Ishikawa (cell line): ENCODE data around the gene DIP2B.

ENCODE experiments used
- CEBPB ChIP-seq: IDR thresholded peaks from 2 replicates; pipeline ENCODE4 v1.6.1; 2012
- CREB1 ChIP-seq: IDR thresholded peaks from 2 replicates; pipeline ENCODE4 v1.6.1; 2012; ENCODE audit warnings: low read depth
- EGR1 ChIP-seq: IDR thresholded peaks from 2 replicates; pipeline ENCODE4 v1.6.1; 2012
- EP300 ChIP-seq: IDR thresholded peaks from 2 replicates; pipeline ENCODE4 v1.6.1; 2012; ENCODE audit warnings: borderline replicate concordance
- FOXM1 ChIP-seq: IDR thresholded peaks from 2 replicates; pipeline ENCODE4 v1.6.1; 2012; ENCODE audit warnings: low read depth, borderline replicate concordance
- MAX ChIP-seq: IDR thresholded peaks from 2 replicates; pipeline ENCODE4 v1.6.1; 2012
- NFIC ChIP-seq: IDR thresholded peaks from 2 replicates; pipeline ENCODE4 v1.6.1; 2012
- RAD21 ChIP-seq: IDR thresholded peaks from 2 replicates; pipeline ENCODE4 v1.6.1; 2012; ENCODE audit warnings: low read depth
- TAF1 ChIP-seq: IDR thresholded peaks from 2 replicates; pipeline ENCODE4 v1.6.1; 2012; ENCODE audit warnings: low read depth, mild to moderate bottlenecking
- TCF12 ChIP-seq: IDR thresholded peaks from 2 replicates; pipeline ENCODE4 v1.6.1; 2012; ENCODE audit warnings: low read depth
- TEAD4 ChIP-seq: IDR thresholded peaks from 2 replicates; pipeline ENCODE4 v1.6.1; 2012
- YY1 ChIP-seq: IDR thresholded peaks from 2 replicates; pipeline ENCODE4 v1.6.1; 2012; ENCODE audit warnings: low read depth
- ZBTB7A ChIP-seq: IDR thresholded peaks from 2 replicates; pipeline ENCODE4 v1.6.1; 2012; ENCODE audit warnings: low read depth
- TF ChIP-seq, protein P1 (sequence below): IDR thresholded peaks from 2 replicates; pipeline ENCODE4 v1.6.1; 2012
- TF ChIP-seq, protein P2 (sequence below): IDR thresholded peaks from 2 replicates; pipeline ENCODE4 v1.6.1; 2012; ENCODE audit warnings: low read depth, mild to moderate bottlenecking

DIP2B gene

GRCh38 chr12:50639721-50640120, 134.9 kb downstream of the DIP2B start:
- no peak for TF ChIP-seq RAD21
- no peak for TF ChIP-seq TCF12
- TF ChIP-seq, protein P1, sequence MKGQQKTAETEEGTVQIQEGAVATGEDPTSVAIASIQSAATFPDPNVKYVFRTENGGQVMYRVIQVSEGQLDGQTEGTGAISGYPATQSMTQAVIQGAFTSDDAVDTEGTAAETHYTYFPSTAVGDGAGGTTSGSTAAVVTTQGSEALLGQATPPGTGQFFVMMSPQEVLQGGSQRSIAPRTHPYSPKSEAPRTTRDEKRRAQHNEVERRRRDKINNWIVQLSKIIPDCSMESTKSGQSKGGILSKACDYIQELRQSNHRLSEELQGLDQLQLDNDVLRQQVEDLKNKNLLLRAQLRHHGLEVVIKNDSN, result no peak
- TF ChIP-seq, protein P2, sequence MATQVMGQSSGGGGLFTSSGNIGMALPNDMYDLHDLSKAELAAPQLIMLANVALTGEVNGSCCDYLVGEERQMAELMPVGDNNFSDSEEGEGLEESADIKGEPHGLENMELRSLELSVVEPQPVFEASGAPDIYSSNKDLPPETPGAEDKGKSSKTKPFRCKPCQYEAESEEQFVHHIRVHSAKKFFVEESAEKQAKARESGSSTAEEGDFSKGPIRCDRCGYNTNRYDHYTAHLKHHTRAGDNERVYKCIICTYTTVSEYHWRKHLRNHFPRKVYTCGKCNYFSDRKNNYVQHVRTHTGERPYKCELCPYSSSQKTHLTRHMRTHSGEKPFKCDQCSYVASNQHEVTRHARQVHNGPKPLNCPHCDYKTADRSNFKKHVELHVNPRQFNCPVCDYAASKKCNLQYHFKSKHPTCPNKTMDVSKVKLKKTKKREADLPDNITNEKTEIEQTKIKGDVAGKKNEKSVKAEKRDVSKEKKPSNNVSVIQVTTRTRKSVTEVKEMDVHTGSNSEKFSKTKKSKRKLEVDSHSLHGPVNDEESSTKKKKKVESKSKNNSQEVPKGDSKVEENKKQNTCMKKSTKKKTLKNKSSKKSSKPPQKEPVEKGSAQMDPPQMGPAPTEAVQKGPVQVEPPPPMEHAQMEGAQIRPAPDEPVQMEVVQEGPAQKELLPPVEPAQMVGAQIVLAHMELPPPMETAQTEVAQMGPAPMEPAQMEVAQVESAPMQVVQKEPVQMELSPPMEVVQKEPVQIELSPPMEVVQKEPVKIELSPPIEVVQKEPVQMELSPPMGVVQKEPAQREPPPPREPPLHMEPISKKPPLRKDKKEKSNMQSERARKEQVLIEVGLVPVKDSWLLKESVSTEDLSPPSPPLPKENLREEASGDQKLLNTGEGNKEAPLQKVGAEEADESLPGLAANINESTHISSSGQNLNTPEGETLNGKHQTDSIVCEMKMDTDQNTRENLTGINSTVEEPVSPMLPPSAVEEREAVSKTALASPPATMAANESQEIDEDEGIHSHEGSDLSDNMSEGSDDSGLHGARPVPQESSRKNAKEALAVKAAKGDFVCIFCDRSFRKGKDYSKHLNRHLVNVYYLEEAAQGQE, result no peak
- TF ChIP-seq YY1, result no peak
- TF ChIP-seq EGR1, result no peak
- TF ChIP-seq ZBTB7A, result no peak
- TF ChIP-seq NFIC, result no peak
- TF ChIP-seq CREB1, result no peak

GRCh38 chr12:50640321-50640939, 135.6 kb downstream of the DIP2B start:
- TF ChIP-seq, protein P1, result no peak
- TF ChIP-seq CREB1, result no peak
- no peak for TF ChIP-seq MAX
- TF ChIP-seq FOXM1, result no peak
- TF ChIP-seq EGR1, result no peak
- no peak for TF ChIP-seq ZBTB7A
- TF ChIP-seq TCF12, result no peak
- TF ChIP-seq, protein P2, result no peak
- TF ChIP-seq YY1, result no peak
- TF ChIP-seq TAF1, result no peak
- TF ChIP-seq RAD21, result no peak
- no peak for TF ChIP-seq TEAD4
- no peak for TF ChIP-seq CEBPB
- TF ChIP-seq NFIC, result no peak
- TF ChIP-seq EP300, result no peak

DNA sequence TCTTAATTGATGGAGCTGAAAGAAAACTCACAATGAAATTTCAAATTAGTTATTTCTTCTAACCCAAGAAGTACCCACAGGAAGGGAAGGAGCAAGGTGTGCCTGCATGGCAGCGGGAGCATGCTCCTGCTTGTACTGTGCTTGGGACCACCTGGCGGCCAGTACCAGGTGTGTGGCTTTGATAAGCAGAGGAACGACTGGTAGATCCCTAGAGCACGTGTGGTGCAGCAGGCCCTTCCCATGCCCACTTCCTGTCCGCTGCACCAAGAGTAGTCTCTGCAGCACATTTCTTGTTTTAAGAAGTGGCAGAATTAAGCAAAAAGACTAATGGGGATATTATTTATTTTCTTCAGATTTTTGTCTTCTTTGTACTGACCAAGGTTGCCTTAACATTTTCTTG, 136.8 kb downstream of the DIP2B start:
- TF ChIP-seq RAD21 (no peak), ZBTB7A (no peak), TEAD4 (no peak), EP300 (no peak), YY1 (no peak), EGR1 (no peak), TAF1 (no peak), TCF12 (no peak), FOXM1 (no peak), MAX (no peak), NFIC (no peak), CEBPB (no peak), CREB1 (no peak)
- TF ChIP-seq, protein P1, result no peak
- TF ChIP-seq, protein P2, result no peak

DNA sequence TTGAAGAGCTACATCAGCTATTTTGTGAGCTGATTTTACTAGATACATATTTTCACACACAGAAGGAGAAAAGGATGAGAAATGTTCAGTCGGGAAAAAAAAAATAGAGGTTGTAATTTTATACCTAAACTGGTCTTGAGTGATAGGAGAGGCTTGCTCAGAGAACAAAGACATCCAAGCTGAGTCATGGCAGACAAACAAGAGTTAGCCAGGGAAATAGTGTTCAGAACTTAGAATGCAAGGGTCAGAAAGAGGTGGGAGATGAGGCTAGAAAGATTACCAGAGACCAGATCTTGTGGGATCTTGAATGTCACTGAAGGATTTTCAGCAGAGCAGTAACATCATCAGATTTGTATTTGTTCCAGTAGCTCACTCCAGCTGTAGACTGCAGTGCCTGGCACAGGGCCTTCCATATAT, 137.3 kb downstream of the DIP2B start:
- no peak for TF ChIP-seq CREB1
- TF ChIP-seq TCF12, result no peak
- TF ChIP-seq MAX, result no peak
- no peak for TF ChIP-seq CEBPB
